HG03439 (cell line): Measurements from ENCODE around the gene LIPC.

Experiments used
- ATAC-seq: cut with Tn5 transposase; IDR thresholded peaks from one replicate; pipeline ENCODE4 v1.9.1; 2021; ENCODE audit warnings: mild to moderate bottlenecking, moderate library complexity; ENCODE audit not compliant: unreplicated experiment

The LIPC gene

DNA sequence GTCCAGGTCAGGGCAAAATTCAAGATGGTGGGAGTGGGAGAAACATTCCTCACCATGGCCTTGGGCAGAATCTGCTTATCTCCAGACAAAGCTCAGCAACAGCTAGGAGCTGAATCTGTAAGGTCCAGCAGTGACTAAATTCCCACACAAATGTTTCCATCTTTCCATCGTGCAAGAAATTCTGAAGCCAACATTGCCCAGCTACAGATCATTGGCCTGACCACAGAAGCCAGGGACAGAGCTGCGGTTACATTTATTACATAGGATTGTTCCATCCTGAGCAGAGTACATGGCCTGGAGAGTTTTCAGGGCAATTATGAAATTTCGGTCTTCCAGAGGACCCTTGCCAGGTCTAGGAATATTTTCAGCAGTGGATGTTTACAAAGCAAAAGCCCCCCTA, 100.3 kb downstream of the LIPC start:
- ATAC-seq = no peak

DNA sequence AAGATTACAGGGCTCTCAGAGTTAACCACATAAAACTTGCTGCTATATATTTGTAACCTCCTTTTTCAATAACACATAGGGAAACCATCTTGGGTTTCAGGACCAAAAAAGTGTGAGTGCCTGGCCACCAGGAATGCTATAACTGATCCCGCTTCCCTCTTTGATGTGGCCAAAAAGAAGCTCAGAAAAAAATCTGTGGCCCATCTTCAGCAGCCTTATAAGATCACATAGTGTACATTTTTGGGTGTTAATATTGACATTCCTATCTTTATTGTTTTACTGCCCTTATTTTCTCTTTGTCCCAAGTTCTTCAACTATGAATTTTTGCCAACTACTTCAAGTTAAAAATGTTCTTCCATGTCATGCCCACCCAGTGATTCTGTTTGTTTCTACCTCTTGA, 102.8 kb downstream of the LIPC start:
- ATAC-seq = no peak

- ATAC-seq = no peak
Measured at GRCh38 chr15:58535337-58535736, 103.5 kb downstream of the LIPC start.

- no peak for ATAC-seq
Measured at GRCh38 chr15:58535894-58536293, 104.1 kb downstream of the LIPC start.

GRCh38 chr15:58536414-58536813, 104.6 kb downstream of the LIPC start:
- ATAC-seq = no peak

GRCh38 chr15:58537033-58537432, 105.2 kb downstream of the LIPC start:
- no peak for ATAC-seq

DNA sequence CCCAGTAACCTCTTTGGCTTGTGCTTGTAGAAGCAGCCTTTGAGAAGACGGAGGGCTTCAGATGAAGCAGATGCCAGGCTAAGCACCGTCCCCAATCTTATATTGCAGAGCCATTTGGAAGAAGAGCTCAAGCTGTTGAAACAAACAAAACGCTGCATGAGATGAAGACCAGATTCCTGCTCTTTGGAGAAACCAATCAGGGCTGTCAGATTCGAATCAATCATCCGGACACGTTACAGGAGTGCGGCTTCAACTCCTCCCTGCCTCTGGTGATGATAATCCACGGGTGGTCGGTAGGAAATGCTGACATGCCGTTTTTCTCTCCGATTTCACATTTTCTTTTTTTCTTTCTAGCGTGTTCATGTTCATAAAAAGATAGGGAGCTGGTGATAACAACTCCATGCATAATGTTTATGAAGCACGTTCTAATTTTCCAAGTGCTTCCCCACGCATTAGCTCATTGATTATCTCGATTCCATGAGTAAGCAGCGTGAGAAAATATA, 106.5 kb downstream of the LIPC start:
- ATAC-seq = no peak

- ATAC-seq = no peak
Measured at GRCh38 chr15:58538901-58539300, 107.1 kb downstream of the LIPC start.

- no peak for ATAC-seq
Measured at GRCh38 chr15:58539548-58539947, 107.8 kb downstream of the LIPC start.

DNA sequence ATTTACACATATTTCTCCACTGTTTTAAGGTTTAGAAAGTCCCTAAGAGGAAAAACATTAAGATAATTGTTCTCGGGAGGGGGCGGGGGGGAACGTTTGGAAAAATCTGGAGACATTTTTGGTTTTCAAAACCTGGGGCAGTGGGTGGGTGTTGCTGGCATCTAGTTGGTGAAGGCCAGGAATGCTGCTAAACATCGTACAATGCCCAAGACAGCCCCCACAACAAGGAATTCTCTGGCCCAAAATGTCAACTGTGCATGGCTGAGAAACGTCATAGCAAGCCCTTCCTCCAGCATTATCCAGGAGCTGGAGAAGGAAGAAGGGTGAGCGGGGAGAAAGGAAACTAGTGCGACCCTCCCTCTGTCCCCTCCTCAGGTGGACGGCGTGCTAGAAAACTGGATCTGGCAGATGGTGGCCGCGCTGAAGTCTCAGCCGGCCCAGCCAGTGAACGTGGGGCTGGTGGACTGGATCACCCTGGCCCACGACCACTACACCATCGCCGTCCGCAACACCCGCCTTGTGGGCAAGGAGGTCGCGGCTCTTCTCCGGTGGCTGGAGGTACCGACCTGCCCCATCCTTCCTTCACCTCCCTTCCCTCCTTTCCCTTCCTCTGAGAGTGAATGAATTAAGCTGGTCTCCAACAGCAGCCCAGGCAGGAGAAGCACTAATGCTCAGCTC, 109.8 kb downstream of the LIPC start:
- ATAC-seq = no peak

- no peak for ATAC-seq
Measured at GRCh38 chr15:58543664-58544335, 112.0 kb downstream of the LIPC start.

DNA sequence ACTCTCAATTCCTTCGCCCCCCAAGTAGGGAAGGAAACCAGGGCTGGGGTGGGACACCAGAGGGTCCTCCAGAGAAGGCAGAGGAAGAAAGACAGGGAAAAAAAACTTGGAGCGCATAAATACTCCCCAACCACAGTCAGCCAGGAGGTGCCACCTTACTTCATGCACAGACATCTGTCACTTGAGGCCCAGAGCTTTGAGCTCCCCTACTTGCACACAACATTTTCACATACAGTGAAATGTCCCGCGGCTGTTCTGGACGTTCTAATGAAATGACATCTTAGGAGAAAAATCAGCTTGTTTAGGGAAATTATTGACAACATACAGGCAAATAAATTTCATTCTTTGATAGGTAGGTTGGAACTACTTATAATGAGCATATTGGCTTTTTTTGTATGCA, 113.0 kb downstream of the LIPC start:
- no peak for ATAC-seq

DNA sequence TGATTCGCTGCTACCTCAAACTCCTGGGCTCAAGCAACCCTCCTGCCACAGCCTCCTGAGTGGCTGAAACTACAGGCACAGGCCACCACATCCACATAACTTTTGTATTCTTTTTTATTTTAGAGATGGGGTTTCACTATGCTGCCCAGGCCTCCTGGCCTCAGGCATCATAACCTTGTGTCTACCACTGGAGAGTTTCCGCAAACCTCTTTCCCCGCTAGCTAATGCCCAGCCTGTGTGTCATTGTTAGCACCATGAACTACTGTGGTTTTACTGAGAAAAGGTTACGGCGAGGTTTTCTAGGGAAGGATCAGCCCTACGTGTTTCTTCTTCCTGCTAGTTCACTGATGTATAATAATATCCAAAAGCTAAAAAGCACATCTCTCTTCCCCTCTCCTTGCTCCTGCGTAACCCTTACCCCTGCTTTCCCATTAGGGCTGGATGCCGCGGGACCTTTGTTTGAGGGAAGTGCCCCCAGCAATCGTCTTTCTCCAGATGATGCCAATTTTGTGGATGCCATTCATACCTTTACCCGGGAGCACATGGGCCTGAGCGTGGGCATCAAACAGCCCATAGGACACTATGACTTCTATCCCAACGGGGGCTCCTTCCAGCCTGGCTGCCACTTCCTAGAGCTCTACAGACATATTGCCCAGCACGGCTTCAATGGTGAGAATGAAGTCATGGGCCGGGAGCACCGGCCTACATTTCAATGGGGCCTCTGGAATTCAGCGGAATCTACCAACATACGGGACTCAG, 113.7 kb downstream of the LIPC start:
- no peak for ATAC-seq

GRCh38 chr15:58546066-58546591, 114.3 kb downstream of the LIPC start:
- no peak for ATAC-seq

- ATAC-seq = no peak
Measured at GRCh38 chr15:58546635-58547627, 115.1 kb downstream of the LIPC start.

DNA sequence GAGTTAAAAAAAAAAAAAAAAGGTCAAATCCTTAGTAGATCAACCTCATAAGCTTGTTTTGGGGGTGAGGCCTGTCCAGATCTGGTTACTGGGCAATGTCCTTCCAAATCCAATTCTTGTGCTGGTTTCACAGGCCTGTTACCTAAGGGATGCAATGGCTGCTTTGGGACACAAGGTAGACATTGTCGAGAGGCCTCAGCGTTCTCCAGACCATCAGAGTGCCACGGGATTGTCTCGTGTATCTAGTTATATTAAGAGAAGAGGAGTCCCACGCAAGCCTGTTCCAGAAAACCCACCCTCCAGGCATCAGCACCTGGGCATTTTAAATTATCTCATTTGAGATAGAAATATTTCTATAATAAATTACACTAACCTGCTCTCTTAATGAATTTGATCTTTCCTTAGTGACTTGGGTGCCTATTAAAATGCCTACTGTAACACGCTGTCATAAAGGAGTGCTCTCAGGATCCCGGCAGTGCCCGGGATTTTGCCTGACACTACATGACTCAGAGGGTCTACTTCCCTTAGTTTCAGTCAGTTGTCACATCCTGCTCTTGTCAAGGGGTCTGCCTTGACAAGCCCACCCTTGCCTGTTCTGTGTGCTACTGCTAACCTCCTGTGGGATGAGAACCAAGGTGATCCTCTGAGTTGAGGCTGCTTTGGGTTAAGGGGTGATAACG, 116.0 kb downstream of the LIPC start:
- ATAC-seq = no peak

DNA sequence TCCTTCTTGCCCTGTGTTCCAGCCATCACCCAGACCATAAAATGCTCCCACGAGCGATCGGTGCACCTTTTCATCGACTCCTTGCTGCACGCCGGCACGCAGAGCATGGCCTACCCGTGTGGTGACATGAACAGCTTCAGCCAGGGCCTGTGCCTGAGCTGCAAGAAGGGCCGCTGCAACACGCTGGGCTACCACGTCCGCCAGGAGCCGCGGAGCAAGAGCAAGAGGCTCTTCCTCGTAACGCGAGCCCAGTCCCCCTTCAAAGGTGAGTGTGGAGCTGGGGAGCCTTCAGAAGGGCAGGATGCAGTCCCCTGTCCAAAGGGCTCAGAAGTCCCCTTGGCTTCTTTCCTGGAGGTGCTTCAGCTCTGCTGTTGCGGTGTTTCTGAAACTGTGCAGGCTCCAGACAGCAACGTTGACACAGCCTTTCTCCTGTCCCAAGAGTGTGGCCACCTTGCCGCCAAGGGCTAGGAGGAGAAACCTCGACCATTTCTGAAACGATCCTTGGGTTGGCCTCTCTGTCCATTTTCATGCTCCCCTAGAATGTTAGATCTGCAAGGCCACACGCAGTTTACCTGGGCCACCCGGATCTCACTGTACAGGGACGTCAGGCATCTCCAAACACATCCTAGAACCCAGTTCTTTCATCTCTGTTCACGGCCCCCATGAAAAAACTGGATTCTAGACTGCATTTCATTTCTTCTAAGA, 116.7 kb downstream of the LIPC start:
- ATAC-seq = no peak

- ATAC-seq = no peak
Measured at GRCh38 chr15:58549013-58549784, 117.4 kb downstream of the LIPC start.

- no peak for ATAC-seq
Measured at GRCh38 chr15:58549785-58550074, 117.9 kb downstream of the LIPC start.
